ENCODE results near the gene SLC46A3.
A peak's percentile ranks its signal among the peaks of the same experiment; 100 is the strongest.

Gene SLC46A3

DNA sequence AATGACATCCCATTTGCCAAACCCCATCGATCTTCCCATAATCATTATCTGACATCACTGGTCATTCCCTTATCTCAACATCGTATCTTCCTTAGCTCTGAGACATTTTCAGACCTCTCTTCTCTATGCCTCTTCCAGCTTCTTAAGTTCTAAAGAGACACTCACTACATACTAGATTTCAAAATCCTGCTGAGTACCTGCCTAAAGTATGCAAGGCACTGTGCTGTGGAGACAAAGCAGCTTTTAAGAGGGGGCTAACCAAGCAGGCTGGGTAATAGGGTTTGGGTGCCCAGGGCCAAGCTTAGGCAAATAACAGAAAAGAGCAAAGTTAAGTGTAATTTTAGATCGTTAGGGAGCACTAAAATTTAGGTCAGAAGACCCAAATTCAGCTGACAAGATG lies 63.2 kb downstream of the SLC46A3 start:
- Histone ChIP-seq H3K9me2 (replicated peaks; ENCODE audit: control insufficient read depth, low read length) (no peaks in the 10 kb centered on the region), H3K4me3 (ENCODE audit: low read length) (no peak overlapping the region), H3K4me1 (ENCODE audit: control insufficient read depth, low read length) (peaks cover 34% of the 10 kb centered on the region), H3K27ac (ENCODE audit: low read depth, low read length) (no peak overlapping the region), H3K79me2 (ENCODE audit: control insufficient read depth, low read length) (peaks cover 52% of the 10 kb centered on the region), H3K9me3 (ENCODE audit: control insufficient read depth, insufficient read depth, low read length) (no peaks in the 10 kb centered on the region), H3K4me2 (ENCODE audit: low read length) (peak overlapping the region; percentile 25; the same call in 1 of the 2 replicates), H3K36me3 (ENCODE audit: control insufficient read depth, low read length) (peaks cover 23% of the 10 kb centered on the region), H3K27me3 (ENCODE audit: control insufficient read depth, low read length) (no peaks in the 10 kb centered on the region), H4K20me1 (ENCODE audit: control insufficient read depth, insufficient read depth, low read depth, low read length) (peaks cover 10% of the 10 kb centered on the region; the same call in 1 of the 2 replicates), H3F3A (ENCODE audit: control insufficient read depth, insufficient read depth) (peaks cover 5% of the 10 kb centered on the region; the same call in 1 of the 2 replicates)
- TF ChIP-seq EZH2phosphoT487 (IDR thresholded peaks at IDR 0.05; ENCODE audit: borderline replicate concordance, low read length) = no peak
- TF ChIP-seq, protein P1, sequence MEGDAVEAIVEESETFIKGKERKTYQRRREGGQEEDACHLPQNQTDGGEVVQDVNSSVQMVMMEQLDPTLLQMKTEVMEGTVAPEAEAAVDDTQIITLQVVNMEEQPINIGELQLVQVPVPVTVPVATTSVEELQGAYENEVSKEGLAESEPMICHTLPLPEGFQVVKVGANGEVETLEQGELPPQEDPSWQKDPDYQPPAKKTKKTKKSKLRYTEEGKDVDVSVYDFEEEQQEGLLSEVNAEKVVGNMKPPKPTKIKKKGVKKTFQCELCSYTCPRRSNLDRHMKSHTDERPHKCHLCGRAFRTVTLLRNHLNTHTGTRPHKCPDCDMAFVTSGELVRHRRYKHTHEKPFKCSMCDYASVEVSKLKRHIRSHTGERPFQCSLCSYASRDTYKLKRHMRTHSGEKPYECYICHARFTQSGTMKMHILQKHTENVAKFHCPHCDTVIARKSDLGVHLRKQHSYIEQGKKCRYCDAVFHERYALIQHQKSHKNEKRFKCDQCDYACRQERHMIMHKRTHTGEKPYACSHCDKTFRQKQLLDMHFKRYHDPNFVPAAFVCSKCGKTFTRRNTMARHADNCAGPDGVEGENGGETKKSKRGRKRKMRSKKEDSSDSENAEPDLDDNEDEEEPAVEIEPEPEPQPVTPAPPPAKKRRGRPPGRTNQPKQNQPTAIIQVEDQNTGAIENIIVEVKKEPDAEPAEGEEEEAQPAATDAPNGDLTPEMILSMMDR (IDR thresholded peaks at IDR 0.05; ENCODE audit: low read depth, low read length, poor library complexity, severe bottlenecking) = no peak

DNA sequence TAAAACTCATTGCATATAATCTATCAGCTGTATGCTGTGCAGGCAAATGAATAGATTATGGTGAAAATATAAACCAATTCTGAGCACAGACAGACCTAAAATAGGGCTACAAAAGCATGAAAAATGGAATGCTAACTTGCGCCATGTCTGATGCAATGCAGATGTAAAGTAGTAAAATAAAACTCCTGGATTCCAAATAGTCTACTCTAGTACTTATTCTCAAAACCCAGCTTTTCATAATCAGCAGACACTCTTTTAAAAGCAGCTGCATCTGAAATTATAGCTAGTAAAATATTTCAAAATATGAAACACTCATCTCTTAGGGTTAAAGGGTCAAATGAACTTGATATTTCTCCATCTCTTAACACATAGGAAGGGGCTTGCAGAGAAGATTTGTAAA lies 64.5 kb downstream of the SLC46A3 start:
- Histone ChIP-seq H3F3A (ENCODE audit: control insufficient read depth, insufficient read depth) (peaks cover 5% of the 10 kb centered on the region; the same call in 1 of the 2 replicates), H3K4me2 (ENCODE audit: low read length) (no peak overlapping the region), H3K79me2 (ENCODE audit: control insufficient read depth, low read length) (peaks cover 40% of the 10 kb centered on the region), H3K9me2 (replicated peaks; ENCODE audit: control insufficient read depth, low read length) (no peaks in the 10 kb centered on the region), H4K20me1 (ENCODE audit: control insufficient read depth, insufficient read depth, low read depth, low read length) (no peaks in the 10 kb centered on the region), H3K4me1 (ENCODE audit: control insufficient read depth, low read length) (peaks cover 24% of the 10 kb centered on the region), H3K27me3 (ENCODE audit: control insufficient read depth, low read length) (no peaks in the 10 kb centered on the region), H3K9me3 (ENCODE audit: control insufficient read depth, insufficient read depth, low read length) (no peaks in the 10 kb centered on the region), H3K4me3 (ENCODE audit: low read length) (no peak overlapping the region), H3K36me3 (ENCODE audit: control insufficient read depth, low read length) (peaks cover 12% of the 10 kb centered on the region), H3K27ac (ENCODE audit: low read depth, low read length) (no peak overlapping the region)
- TF ChIP-seq EZH2phosphoT487 (IDR thresholded peaks at IDR 0.05; ENCODE audit: borderline replicate concordance, low read length) = no peak
- TF ChIP-seq, protein P1 (IDR thresholded peaks at IDR 0.05; ENCODE audit: low read depth, low read length, poor library complexity, severe bottlenecking) = no peak

DNA sequence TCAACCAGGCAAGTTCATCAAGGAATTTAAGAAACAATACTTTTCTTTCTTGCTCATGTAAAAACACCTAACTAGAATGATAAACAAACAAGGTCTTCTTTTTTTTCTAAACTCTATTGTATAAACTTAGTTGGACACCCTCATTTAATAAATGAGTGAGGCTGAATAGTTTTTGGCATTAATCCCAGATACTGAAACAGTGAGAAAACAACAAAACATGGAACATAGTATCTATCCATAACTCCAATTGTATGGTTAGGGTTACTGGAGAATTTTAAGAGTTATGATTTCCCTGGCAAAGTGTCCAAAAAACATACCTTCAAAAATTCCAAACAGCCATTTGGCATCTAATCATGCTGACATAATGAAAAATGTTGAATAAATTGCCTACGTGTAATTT lies 65.7 kb downstream of the SLC46A3 start:
- no peaks in the 10 kb centered on the region for H3K27me3 ChIP-seq (ENCODE audit: control insufficient read depth, low read length)
- no peaks in the 10 kb centered on the region for H4K20me1 ChIP-seq (ENCODE audit: control insufficient read depth, insufficient read depth, low read depth, low read length)

More for the DNA sequence above, 65.7 kb downstream of the SLC46A3 start:
- no peak overlapping the region for H3K4me3 ChIP-seq (ENCODE audit: low read length)
- H3K36me3 ChIP-seq (ENCODE audit: control insufficient read depth, low read length) = peaks cover 10% of the 10 kb centered on the region
- H3K27ac ChIP-seq (ENCODE audit: low read depth, low read length) = no peak overlapping the region
- H3K4me2 ChIP-seq (ENCODE audit: low read length) = no peak overlapping the region
- H3K4me1 ChIP-seq (ENCODE audit: control insufficient read depth, low read length) = peaks cover 24% of the 10 kb centered on the region
- no peaks in the 10 kb centered on the region for H3K9me3 ChIP-seq (ENCODE audit: control insufficient read depth, insufficient read depth, low read length)
- TF ChIP-seq EZH2phosphoT487 (IDR thresholded peaks at IDR 0.05; ENCODE audit: borderline replicate concordance, low read length) = no peak
- TF ChIP-seq, protein P1 (IDR thresholded peaks at IDR 0.05; ENCODE audit: low read depth, low read length, poor library complexity, severe bottlenecking) = no peak
- H3F3A ChIP-seq (ENCODE audit: control insufficient read depth, insufficient read depth) = peaks cover under 1% of the 10 kb centered on the region; the same call in 1 of the 2 replicates
- H3K79me2 ChIP-seq (ENCODE audit: control insufficient read depth, low read length) = peaks cover 28% of the 10 kb centered on the region
- no peaks in the 10 kb centered on the region for H3K9me2 ChIP-seq (replicated peaks; ENCODE audit: control insufficient read depth, low read length)

Measured in DOHH2 (cell line).